K562 (cell line): ENCODE measurements around the gene SMG6. TPM values are rescaled to one million over a fixed set of nuclear protein-coding genes. Genes with fewer than 3 reads are reported as not detected.
A peak's percentile ranks its signal among the peaks of the same experiment; 100 is the strongest.

Experiments
- CCNT2 ChIP-seq: IDR thresholded peaks from 2 replicates; pipeline ENCODE4 v1.6.1; 2011; ENCODE audit warnings: borderline replicate concordance, low read depth, mild to moderate bottlenecking, moderate library complexity, mixed read lengths, low read length; ENCODE audit not compliant: insufficient read length; ENCODE audit errors: extremely low read depth
- CTCF ChIP-seq, 3 experiments: IDR thresholded peaks in 2 of 3; conservative IDR thresholded peaks in 1 of 3; 2 replicates each; pipeline ENCODE4 v1.5.1; 2011 to 2012; ENCODE audit warnings: low read length in 3 of 3, mild to moderate bottlenecking in 3 of 3, control low read depth in 2 of 3, improper control_type of control experiment in 1 of 3, inconsistent platforms in 1 of 3, low read depth in 1 of 3, mixed read lengths in 1 of 3, moderate library complexity in 1 of 3; ENCODE audit not compliant: insufficient read depth in 2 of 3
- E2F4 ChIP-seq: sonication (generic); formaldehyde crosslinking; IDR thresholded peaks from 2 replicates; pipeline ENCODE4 v1.8.0; 2022; ENCODE audit warnings: mild to moderate bottlenecking, low read depth, missing genetic modification reagents
- ESRRA ChIP-seq: fragments of 450-650 bp; IDR thresholded peaks from 2 replicates; pipeline ENCODE4 v1.6.1; 2014; ENCODE audit warnings: low read depth, mild to moderate bottlenecking, moderate library complexity, borderline replicate concordance
- GABPB1 ChIP-seq: sonication (generic); formaldehyde crosslinking; IDR thresholded peaks from 2 replicates; pipeline ENCODE4 v1.8.0; 2022; ENCODE audit warnings: mild to moderate bottlenecking, missing genetic modification reagents
- HOMEZ ChIP-seq: fragments of 250-450 bp; sonication (Bioruptor Pico); IDR thresholded peaks from 2 replicates; pipeline ENCODE4 v1.4.0; 2020; ENCODE audit warnings: mild to moderate bottlenecking, moderate library complexity
- NCOA4 ChIP-seq: fragments of 450-650 bp; IDR thresholded peaks from 2 replicates; pipeline ENCODE4 v1.6.1; 2018; ENCODE audit warnings: mild to moderate bottlenecking; ENCODE audit not compliant: partially characterized antibody
- NEUROD1 ChIP-seq: fragments of 150-350 bp; IDR thresholded peaks from 2 replicates; pipeline ENCODE4 v1.6.1; 2014; ENCODE audit warnings: borderline replicate concordance, low read length, low read depth; ENCODE audit not compliant: partially characterized antibody
- NFATC3 ChIP-seq: fragments of 450-650 bp; IDR thresholded peaks from 2 replicates; pipeline ENCODE4 v1.6.1; 2017; ENCODE audit warnings: mild to moderate bottlenecking
- NFRKB ChIP-seq: fragments of 450-650 bp; IDR thresholded peaks from 2 replicates; pipeline ENCODE4 v1.6.1; 2016; ENCODE audit warnings: low read depth
- NR2C2 ChIP-seq, 2 experiments: fragments of 200-800 bp in 1 of 2; sonication (Bioruptor generic) in 1 of 2; sonication (generic) in 1 of 2; formaldehyde crosslinking in 1 of 2; IDR thresholded peaks; 2 replicates each; pipeline versions ENCODE4 v1.6.1 to v1.8.0; 2016 to 2022; ENCODE audit warnings: mild to moderate bottlenecking in 1 of 2, missing compliant biosample characterization in 1 of 2, missing genetic modification characterization in 1 of 2, missing genetic modification reagents in 1 of 2
- PCBP1 ChIP-seq: fragments of 200-400 bp; formaldehyde crosslinking; IDR thresholded peaks from 2 replicates; pipeline ENCODE4 v1.6.1; 2018; ENCODE audit warnings: mild to moderate bottlenecking, low read depth, low read length; ENCODE audit not compliant: poor library complexity, severe bottlenecking
- SMARCA4 ChIP-seq: fragments of 450-650 bp; IDR thresholded peaks from 2 replicates; pipeline ENCODE4 v1.6.1; 2016
- SUPT5H ChIP-seq: fragments of 450-650 bp; IDR thresholded peaks from 2 replicates; pipeline ENCODE4 v1.6.1; 2016
- TCF3 ChIP-seq: sonication (generic); formaldehyde crosslinking; IDR thresholded peaks from 2 replicates; pipeline ENCODE4 v1.4.0; 2020; ENCODE audit warnings: mild to moderate bottlenecking, missing genetic modification reagents
- ZNF277 ChIP-seq: fragments of 250-450 bp; sonication (Bioruptor Pico); IDR thresholded peaks from 2 replicates; pipeline ENCODE4 v1.8.0; 2022; ENCODE audit warnings: inconsistent platforms, mild to moderate bottlenecking, moderate library complexity, borderline replicate concordance
- polyA plus RNA-seq, 8 experiments: library from polyadenylated mRNA; depleted of rRNA in 4 of 8; stranded (reverse) in 5 of 8; unstranded in 3 of 8; fragments of >200 nt; fragmentation: Nextera tagmentation in 2 of 8; fragmentation: Illumina TruSeq in 1 of 8; extraction: Ambion mirVana in 2 of 8; extraction: Trizol in 1 of 8; gene quantifications; 2 replicates each; pipeline versions ENCODE4 v1.2.1 to v1.2.3, GENCODE V29; 2011 to 2014; ENCODE audit warnings: inconsistent platforms in 1 of 8, missing spikeins in 1 of 8
- total RNA-seq, 7 experiments: library from RNA; depleted of rRNA in 6 of 7; stranded (reverse); fragments of >200 nt in 6 of 7; fragmentation: Illumina TruSeq in 2 of 7; extraction: Trizol in 2 of 7; gene quantifications; 2 replicates each; pipeline versions ENCODE4 v1.2.1 to v1.2.3, GENCODE V29; 2011 to 2021; ENCODE audit warnings: low replicate concordance in 1 of 7

The SMG6 gene
- total and polyA plus RNA-seq, 9 of the 15 experiments (the other 6 are each of a cell fraction or from before 2014, with no cell fraction given): 0.44 to 13.9 (median 6.0) TPM

GRCh38 chr17:2336215-2336851, 32.7 kb upstream of the SMG6 start, which contains the start of gene TSR1 (continued):
- TF ChIP-seq NFRKB: peak; percentile 66; the same call in 1 of the 2 replicates
- TF ChIP-seq NEUROD1: peak; percentile 45
- TF ChIP-seq ZNF277 (CRISPR knock-in tag): no peak
- peak; percentile 98 for TF ChIP-seq NR2C2 (CRISPR knock-in tag; IDR thresholded peaks at IDR 0.05)
- peak; percentile 99 for TF ChIP-seq NR2C2 (tag; IDR thresholded peaks at IDR 0.05)
- TF ChIP-seq CTCF (IDR thresholded peaks at IDR 0.05 in 2 of 3, conservative IDR thresholded peaks at IDR 0.05 in 1 of 3; ENCODE audit: insufficient read depth in 2 of 3, low read depth in 1 of 3, low read length in 3 of 3): peak; percentile 24 to 39 (median 38); a peak in 4 of 6 replicates
- TF ChIP-seq HOMEZ (CRISPR knock-in tag): no peak
- TF ChIP-seq SMARCA4: no peak
- TF ChIP-seq E2F4: 0 out of 2 replicates have a peak, but pooled peaks have one; percentile 21
- peak; percentile 92 for TF ChIP-seq GABPB1
- peak; percentile 83 for TF ChIP-seq SUPT5H
- no peak for TF ChIP-seq NCOA4
- peak; percentile 23 for TF ChIP-seq PCBP1
- no peak for TF ChIP-seq TCF3 (CRISPR knock-in tag)
- peak; percentile 67; the same call in 1 of the 2 replicates for TF ChIP-seq NFATC3
- peak; percentile 68; the same call in 1 of the 2 replicates for TF ChIP-seq ESRRA
- TF ChIP-seq CCNT2: peak; percentile 44
